Stimulated activated CD8-positive, alpha-beta memory T cell treated with anti-CD3 and anti-CD28 coated beads, Interleukin-12 subunit alpha, Interleukin-12 subunit beta, amount 100 ng/mL, for 24 hours (primary cell): ENCODE results near the gene EDRF1.

Experiments
- DNase-seq: peaks from one replicate; pipeline ENCODE4 v3.0.0-alpha.2; 2020; ENCODE audit errors: extremely low read depth

The EDRF1 gene

GRCh38 chr10:125762692-125763648 is 43.5 kb downstream of the EDRF1 start:
- DNase-seq = no peak

DNA sequence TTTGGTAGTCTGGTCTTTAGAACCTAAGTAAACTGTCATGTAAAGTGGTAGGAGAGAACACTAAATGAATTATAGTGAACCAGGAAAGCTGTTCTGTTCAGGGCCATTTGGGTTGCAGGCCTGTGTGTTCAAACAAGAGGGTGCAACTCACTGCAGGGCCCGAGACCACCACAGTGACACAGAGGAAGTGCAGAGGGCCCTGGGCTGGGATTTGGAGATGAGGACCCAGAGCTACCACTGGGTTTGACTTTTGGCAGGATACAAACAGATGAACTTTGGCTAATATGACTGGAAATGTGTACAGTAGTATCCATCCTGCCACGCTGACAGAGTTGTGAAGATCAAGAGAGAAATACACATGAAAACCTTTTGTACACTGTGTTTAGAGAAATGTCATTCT is 46.3 kb downstream of the EDRF1 start:
- no peak for DNase-seq

- no peak for DNase-seq
Observed at GRCh38 chr10:125766511-125766910, 47.0 kb downstream of the EDRF1 start.

DNA sequence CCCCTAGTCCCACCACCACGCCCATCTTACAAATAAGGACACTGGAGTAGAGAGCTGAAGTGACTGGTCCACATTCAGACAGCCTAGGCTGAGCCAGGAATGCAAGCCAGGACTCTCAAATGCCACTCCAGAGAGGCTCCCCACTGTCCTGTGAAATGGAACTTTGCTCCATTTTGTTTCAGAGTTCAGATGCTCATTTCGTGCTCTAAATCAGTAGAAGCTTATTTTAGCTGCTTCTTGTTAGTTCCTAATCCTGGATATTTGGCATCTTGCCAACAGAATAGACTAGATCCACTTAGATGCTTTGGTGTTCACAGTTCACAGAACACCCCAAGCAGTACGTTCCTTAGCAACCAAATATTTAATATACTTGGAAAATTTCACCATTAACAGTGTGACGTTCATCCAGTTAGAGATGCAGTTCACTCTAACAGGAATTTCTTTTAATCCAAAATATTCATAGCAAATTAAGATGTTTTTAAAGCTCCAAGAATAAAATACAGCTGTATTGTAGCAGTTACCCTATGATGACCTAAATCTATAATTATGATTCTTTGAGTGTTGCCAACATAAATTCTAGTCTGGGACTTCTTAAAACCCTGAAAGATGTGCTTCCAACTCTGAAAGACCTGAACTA is 48.8 kb downstream of the EDRF1 start:
- DNase-seq = no peak

GRCh38 chr10:125769175-125769574 is 49.7 kb downstream of the EDRF1 start:
- DNase-seq = no peak

GRCh38 chr10:125770844-125771243 is 51.3 kb downstream of the EDRF1 start:
- DNase-seq = no peak

DNA sequence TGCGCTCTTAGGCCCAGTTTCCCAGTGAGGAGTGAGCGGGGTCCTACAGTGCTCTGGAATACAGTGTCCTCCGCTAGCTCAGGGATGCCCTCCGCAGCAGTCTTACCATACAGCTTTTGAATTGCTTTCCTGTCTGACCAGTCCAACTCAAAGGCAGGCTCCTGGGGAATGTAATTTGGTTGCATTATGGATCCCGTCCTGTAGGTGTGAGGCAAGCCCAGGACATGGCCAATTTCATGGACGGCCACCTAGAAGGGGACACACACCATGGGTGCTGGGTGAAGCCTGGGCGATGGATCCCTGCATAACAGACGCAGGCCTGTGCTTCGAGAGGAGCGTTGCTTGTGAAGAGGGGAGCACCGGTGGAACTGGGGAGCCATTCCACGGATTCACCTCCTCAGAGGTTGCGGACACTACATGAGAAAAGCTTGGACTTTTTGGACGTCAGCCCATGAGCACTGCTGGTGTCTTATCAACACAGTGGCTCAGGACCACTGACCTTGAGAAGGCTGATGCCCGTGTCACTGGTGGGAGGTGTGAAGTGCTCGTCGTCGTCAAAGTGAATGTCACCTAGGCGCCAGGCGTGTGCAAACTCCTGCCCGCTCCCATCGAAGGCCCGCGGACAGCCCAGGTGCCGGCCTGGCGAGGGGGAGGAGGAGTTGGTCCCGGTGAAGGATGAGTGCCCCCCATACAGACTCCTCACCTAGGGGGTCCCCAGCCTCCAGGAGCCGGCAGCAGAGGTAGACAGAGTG is 52.8 kb downstream of the EDRF1 start:
- DNase-seq = no peak

DNA sequence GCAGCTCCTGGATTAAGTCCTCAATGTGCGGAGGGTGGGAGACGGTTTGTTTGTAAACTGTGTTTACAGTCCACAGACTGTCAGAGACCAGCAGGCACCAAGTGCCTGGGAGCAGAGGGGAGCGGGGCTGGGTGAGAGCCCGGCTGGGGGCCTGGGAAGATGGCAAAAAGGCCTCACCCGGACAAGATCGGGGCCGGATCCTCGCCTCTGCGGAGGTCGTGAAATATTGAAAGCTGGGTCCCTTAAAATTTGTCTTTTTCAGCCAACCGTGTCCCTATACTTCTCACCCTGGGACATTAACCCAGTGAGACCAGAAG is 53.3 kb downstream of the EDRF1 start:
- DNase-seq = no peak

DNA sequence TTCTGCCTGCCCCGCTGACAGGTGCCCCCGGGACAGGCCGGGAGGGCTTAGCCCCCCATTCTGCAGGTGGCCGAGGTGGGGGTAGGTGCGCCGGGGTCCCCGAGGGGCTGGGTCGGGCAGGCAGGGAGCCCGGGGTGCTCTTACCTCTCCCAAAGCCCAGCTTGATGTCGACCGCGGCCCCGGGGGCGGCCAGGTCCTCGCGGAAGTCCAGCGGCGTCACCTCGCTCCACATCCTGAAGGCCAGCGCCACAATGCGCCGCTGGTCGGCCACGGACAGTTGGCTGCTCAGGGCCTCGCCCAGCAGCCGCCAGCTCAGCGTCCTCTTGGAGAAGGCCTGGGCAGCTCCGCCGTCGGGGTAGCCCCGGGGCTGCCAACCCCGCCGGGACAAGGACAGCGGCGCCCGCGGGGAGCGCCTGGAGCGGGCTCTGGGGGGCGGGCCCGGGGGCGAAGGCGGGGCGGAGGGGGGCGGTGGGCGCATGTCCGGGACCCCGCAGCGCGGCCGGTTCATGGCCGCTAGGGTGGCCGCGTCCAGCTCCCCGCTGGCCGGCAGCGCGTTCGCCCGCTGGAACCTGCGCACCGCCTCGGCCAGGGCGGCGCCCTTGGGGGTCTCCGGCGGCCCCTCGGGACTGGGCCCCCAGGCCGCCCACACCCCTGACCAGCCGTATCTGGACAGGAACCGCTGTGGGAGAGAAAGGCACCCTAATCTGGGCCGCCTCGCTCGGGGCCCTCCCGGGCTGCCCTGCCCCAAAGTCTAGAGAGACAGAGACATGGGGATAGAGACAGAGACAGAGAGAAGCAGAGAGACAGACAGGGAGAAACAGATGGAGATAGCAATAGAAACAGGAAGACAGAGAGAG is 54.4 kb downstream of the EDRF1 start:
- DNase-seq = no peak

- DNase-seq = no peak
Observed at GRCh38 chr10:125774581-125775191, 55.2 kb downstream of the EDRF1 start.

GRCh38 chr10:125775491-125776106 is 56.1 kb downstream of the EDRF1 start, which contains the start of gene MMP21:
Gene MMP21, minus strand, starts transcription at chr10:125775821. Its CDS starts 0 bp downstream, at chr10:125775821.
- DNase-seq = no peak

- no peak for DNase-seq
Observed at GRCh38 chr10:125777806-125778205, 58.3 kb downstream of the EDRF1 start.

- no peak for DNase-seq
Observed at GRCh38 chr10:125778556-125778955, 59.0 kb downstream of the EDRF1 start.

- no peak for DNase-seq
Observed at GRCh38 chr10:125779403-125780327, 60.2 kb downstream of the EDRF1 start.

DNA sequence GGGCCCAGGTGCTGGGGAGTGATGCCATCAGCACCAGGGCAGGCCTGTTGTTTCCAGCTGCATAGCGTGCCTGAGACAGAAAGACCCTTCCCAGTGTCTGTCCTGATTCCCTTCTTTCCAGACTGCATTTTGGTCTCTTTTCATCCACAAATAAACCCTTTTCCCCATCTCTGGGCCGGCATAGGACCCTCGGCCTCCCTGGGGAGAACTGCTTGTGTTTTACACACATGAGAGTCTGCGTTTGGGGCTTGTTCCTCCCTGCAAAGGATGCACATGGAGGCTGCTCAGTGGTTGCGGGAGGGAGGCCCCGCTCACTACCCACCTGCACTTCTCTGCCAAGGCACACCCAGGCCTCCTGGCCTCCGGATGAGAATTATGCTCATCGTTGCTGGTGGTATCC is 61.9 kb downstream of the EDRF1 start:
- no peak for DNase-seq

DNA sequence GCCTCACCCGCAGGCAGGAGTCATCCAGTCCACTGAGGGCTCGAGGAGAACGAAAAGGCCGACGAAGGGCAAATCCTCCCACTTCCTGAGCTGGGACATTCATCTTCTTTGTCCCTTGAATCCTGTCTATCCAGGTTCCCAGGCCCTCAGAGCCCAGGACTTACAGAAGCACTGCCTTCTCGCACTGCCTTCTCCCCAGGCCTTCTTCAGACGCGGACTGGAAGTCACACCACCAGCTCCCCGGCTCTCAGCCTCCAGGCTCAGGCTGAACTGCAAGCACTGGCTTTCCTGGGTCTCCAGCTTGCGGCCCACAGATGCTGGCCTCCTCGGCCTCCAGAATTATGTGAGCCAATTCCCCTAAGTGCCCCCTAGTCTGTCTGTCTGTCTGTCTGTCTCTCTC is 62.5 kb downstream of the EDRF1 start:
- DNase-seq = no peak

DNA sequence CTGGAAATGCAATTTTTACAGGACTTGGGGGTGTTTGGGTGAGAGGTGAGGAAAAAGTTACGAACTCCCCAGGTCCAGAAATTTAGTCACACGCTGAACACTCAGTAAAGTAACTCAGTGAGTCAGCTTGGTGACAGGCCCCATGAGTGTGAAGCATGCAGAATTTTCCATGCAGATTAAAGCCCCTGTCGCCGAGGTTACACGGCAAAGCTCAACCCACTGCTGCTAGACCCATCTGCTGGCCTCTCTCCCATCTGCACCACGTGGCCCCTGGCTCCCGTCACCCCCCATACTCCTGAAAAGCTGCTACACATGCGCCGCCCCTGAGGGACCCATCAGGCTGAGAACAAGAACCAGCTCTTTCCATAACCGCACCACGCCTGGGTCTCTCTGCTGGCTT is 63.1 kb downstream of the EDRF1 start:
- DNase-seq = no peak

DNA sequence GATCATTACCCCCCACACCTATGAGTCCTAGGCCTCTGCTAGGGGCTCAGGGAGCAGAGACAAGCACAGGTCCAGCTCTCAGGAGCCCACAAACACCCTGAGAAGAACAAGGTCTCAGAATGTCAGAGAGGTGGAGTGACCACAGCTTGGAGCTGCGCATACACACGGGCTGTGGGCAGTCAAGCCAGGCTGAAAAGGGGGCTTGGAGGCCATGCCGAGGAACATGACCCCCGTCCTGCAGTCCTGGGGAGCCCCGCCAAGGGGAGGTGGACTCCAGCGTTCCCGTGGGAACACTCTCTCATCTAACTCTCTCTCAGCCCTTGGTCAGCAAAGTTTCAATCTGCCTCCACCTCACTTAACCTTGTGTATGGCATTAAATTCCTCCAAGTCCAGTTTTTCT is 63.9 kb downstream of the EDRF1 start:
- DNase-seq = no peak

DNA sequence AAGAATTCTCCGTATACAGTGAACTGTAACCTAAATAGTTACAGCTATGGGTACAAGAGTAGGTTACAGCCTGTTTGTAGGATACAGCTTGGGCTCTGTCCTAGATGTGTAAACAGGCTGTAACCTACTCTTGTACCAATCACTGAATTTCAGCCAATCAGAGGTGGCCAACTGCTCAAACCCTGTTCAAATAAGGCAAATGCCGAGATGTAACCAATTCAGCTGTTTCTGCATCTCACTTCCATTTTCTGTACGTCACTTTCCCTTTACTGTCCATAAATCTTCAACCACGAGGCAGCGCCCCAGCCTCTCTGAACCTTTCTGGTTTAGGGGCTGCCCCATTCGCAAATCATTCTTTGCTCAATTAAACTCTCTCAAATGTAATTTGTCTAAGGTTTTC is 64.4 kb downstream of the EDRF1 start:
- DNase-seq = no peak

- no peak for DNase-seq
Observed at GRCh38 chr10:125785791-125786190, 66.3 kb downstream of the EDRF1 start.
